GM12865 (cell line): ENCODE results near the gene FMN1.

Experiments used
- DNase-seq: peaks from one replicate; pipeline ENCODE4 v3.0.0; 2010; ENCODE audit warnings: low read depth
- H3K4me3 ChIP-seq: 2 replicates; pipeline ENCODE4 v1.5.1; 2011; ENCODE audit warnings: mild to moderate bottlenecking, low read depth, low read length, control low read depth
- TF ChIP-seq, protein P1 (sequence below): IDR thresholded peaks from 2 replicates; pipeline ENCODE4 v1.5.1; 2011; ENCODE audit warnings: low read length, control low read depth, low read depth, inconsistent platforms; ENCODE audit not compliant: insufficient read depth; ENCODE audit errors: missing control alignments

FMN1 gene

DNA sequence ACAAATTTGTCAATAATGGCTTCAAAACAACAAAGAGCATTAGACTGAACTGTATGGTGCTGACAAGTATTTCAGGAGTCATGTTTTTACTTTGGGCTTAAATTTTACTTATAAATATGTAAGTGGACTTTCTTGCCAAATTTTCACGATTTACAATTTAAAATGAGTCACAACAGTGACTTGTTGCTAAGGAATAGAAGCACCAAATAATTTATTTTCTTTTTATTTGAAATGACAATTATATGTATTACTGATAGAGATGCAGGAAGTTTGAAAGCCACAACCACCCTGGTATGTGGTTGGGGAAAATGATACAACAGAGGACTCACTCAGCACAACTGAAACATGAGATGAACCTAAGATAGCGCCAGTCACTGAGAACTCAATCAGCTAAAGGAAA, 90.3 kb downstream of the FMN1 start:
- TF ChIP-seq, protein P1, sequence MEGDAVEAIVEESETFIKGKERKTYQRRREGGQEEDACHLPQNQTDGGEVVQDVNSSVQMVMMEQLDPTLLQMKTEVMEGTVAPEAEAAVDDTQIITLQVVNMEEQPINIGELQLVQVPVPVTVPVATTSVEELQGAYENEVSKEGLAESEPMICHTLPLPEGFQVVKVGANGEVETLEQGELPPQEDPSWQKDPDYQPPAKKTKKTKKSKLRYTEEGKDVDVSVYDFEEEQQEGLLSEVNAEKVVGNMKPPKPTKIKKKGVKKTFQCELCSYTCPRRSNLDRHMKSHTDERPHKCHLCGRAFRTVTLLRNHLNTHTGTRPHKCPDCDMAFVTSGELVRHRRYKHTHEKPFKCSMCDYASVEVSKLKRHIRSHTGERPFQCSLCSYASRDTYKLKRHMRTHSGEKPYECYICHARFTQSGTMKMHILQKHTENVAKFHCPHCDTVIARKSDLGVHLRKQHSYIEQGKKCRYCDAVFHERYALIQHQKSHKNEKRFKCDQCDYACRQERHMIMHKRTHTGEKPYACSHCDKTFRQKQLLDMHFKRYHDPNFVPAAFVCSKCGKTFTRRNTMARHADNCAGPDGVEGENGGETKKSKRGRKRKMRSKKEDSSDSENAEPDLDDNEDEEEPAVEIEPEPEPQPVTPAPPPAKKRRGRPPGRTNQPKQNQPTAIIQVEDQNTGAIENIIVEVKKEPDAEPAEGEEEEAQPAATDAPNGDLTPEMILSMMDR = no peak
- no peak overlapping the region for H3K4me3 ChIP-seq
- DNase-seq = no peak

DNA sequence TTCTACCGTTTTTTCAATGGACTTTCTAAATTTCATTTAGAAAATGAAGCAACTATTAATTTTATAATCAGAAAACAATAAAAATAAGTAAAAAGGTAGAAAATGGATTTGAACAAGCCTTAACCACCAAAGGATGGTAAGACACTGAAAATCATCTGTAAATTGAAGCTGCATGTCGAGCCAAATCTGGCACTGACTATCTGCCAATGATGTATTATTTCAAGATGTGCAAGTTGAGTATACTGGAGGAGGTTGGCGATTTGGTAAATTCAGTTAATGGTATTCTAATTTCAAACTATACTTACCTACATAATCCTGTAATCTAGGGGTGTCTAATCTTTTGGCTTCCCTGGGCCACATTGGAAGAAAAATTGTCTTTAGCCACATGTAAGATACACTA, 93.5 kb downstream of the FMN1 start:
- no peak overlapping the region for H3K4me3 ChIP-seq
- TF ChIP-seq, protein P1 = no peak
- DNase-seq = no peak

DNA sequence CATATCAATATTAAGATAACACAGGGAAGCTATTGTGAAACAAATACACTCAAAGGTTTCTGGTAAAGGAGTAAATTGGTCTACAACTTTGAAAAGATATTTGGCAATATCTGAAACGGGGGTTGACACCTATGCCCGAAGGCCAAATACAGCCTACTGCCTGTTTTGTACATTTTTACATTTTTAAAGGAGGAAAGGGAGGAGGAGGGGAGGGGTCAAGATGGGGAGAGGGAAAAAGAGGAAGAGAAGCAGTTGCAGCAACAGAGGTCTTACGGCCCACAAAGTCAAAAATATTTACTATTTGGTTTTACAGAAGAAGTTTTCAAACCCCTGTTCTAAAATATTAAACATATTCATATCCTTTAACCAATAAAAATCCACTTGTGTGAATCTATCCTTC, 94.2 kb downstream of the FMN1 start:
- DNase-seq = no peak
- no peak overlapping the region for H3K4me3 ChIP-seq
- TF ChIP-seq, protein P1 = no peak

DNA sequence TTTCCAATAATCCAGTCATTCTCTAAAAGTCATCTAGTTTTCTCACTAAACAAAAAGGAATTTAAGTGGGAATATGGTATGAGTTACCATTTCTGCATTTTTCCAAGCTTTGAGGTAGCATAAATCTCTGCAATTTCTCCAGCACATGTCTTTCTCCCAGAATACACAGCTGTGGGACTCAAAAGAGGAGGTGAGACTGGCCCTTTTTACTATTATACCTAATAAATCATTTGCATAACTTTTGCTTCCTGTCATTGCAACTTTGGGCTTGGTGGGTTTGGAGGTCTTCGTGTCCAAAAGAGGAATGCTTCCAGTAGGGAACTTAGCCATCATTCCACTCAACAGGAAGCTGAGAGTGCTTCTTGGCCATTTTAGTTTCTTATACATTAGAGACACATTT, 94.8 kb downstream of the FMN1 start:
- DNase-seq = no peak
- TF ChIP-seq, protein P1 = no peak
- no peak overlapping the region for H3K4me3 ChIP-seq

DNA sequence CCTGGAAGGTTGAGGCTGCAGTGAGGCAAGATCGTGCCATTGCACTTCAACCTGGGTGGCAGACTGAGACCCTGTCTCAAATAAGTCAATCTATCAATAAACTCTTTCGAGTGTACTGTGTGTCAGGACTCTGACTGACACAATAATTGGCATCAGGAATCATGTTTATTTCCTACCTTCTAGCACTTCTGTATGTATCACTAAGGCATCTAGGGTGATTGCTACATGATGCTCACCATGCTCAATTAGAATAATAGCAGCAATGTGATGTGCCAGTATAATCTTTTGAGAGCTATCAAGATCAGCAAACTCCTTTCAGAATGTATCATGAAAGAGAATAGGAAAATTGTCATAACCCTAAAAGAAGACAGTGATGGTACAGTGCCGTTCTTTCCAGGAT, 95.3 kb downstream of the FMN1 start:
- TF ChIP-seq, protein P1 = no peak
- DNase-seq = no peak
- no peak overlapping the region for H3K4me3 ChIP-seq

DNA sequence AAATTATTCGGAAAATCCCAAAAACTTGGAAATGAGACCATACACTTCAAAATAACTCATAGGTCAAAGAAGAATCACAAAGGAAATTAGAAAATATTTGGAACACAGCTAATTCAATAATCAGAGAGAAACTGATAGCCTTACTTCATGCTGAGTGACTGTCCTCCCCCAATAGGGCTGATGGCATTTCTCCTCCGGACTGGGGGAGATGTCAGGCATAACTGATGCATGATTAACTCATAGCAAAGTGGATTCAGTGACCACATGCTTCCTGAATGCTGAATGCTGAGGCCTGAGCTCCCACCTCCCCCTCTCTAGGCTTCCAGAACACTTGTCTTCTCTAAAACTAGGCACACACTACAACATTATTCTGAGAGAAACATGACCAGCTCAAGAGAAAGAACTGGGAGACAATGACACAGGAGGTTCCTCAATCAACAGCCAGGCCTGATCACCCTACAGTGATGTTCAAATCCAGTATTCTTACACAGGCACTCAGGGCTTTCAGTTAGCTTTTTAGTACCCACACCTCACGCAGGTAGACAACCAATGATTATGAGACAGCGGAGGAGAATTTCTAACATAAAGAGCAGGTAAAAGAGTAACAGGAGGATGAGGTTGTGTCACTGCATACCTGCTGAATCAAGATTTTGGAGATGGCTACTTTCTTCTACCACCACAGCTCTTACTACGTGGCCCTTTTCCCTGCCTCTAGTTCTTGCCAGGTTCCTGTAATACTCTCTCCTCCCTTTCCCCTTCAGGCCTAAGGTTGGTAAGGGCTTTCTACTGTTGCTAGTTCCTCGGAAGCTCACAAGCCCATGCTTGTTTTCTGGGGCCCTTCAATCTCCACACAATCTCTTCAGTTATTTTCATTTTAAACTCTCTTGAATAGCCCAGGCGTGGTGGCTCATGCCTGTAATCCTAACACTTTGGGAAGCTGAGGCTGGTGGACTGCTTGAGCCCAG, 96.1 kb downstream of the FMN1 start:
- H3K4me3 ChIP-seq = no peak overlapping the region
- DNase-seq = no peak
- TF ChIP-seq, protein P1 = no peak
